Esophagus squamous epithelium (tissue), 5 donors: Measurements from ENCODE around the gene NRCAM. TPM values are rescaled to one million over a fixed set of nuclear protein-coding genes. Genes with fewer than 3 reads are reported as not detected.
"Not testable (repeated sequence)": the region's sequence is repeated elsewhere in the genome, so short reads cannot be mapped to it uniquely, and the experiment has no call there.

ENCODE experiments used
- DNase-seq: peaks from one replicate; lab custom pipeline; 2025; lab: John Stamatoyannopoulos, UW
- H3K27ac ChIP-seq, 4 donors: fragments of 200-600 bp; sonication (generic); one replicate each; pipeline ENCODE4 v1.5.1; 2016 to 2019; ENCODE audit warnings: mild to moderate bottlenecking in 1 of 4
- H3K27me3 ChIP-seq, 4 donors: fragments of 200-600 bp; sonication (generic); 1 replicate in 3 of 4; 2 replicates in 1 of 4; pipeline versions ENCODE4 v1.5.1 to v1.6.0; 2017 to 2021; ENCODE audit warnings: antibody characterized with exemption in 1 of 4
- H3K36me3 ChIP-seq, 3 donors: fragments of 200-600 bp; sonication (generic); one replicate each; pipeline ENCODE4 v1.5.1; 2016 to 2019
- H3K4me1 ChIP-seq, 3 donors: fragments of 200-600 bp; sonication (generic); one replicate each; pipeline ENCODE4 v1.5.1; 2017 to 2019
- H3K4me3 ChIP-seq, 4 donors: fragments of 200-600 bp; sonication (generic); 1 replicate in 3 of 4; 2 replicates in 1 of 4; pipeline ENCODE4 v1.5.1; 2016 to 2019; ENCODE audit warnings: mild to moderate bottlenecking in 2 of 4, moderate library complexity in 1 of 4
- H3K9me3 ChIP-seq, 3 donors: fragments of 200-600 bp; sonication (generic); one replicate each; pipeline ENCODE4 v1.5.1; 2016 to 2019
- POLR2A ChIP-seq, 4 donors: fragments of 450-650 bp; IDR thresholded peaks; one replicate each; pipeline ENCODE4 v1.6.1; 2017; ENCODE audit warnings: antibody characterized with exemption in 4 of 4, mild to moderate bottlenecking in 4 of 4, moderate library complexity in 3 of 4
- WGBS, 2 donors: methylation state at CpG; one replicate each; pipeline ENCODE4 v1.1.5; 2018; 5-methylcytosine and 5-hydroxymethylcytosine counted together
- intact Hi-C: fragments of 100-400 bp; cut with DNase I; formaldehyde crosslinking; loops from one replicate; pipeline ENCODE4 v1.15.0; 2022
- total RNA-seq, 4 donors: library from RNA; depleted of rRNA; stranded (reverse); fragments of >200 nt; gene quantifications; one replicate each; pipeline ENCODE4 v1.1.0, GENCODE V29; 2016
- TF ChIP-seq, protein P1 (sequence below), 6 experiments: fragments of 450-650 bp in 4 of 6; fragments of 200-600 bp in 2 of 6; sonication (generic) in 2 of 6; IDR thresholded peaks; one replicate each; pipeline ENCODE4 v1.5.1; 2016 to 2019; ENCODE audit warnings: antibody characterized with exemption in 6 of 6, mild to moderate bottlenecking in 4 of 6, moderate library complexity in 4 of 6
- donor health status: DM: yes; HTN: yes; CAD: no.

Gene NRCAM
- total RNA-seq, 4 donors from 2014 or later: 1.5 to 9.8 (median 6.3) TPM; not detected in 1

GRCh38 chr7:108265007-108265406 is 191.2 kb downstream of the NRCAM start:
- Histone ChIP-seq H3K9me3 (no peaks in the 10 kb centered on the region), H3K27me3 (peaks cover 0 to 3% (median 0%) of the 10 kb centered on the region in 4 donors), H3K4me3 (no peak overlapping the region), H3K4me1 (no peaks in the 10 kb centered on the region), H3K36me3 (no peaks in the 10 kb centered on the region), H3K27ac (no peak overlapping the region)
- no peak for DNase-seq
- TF ChIP-seq, protein P1, sequence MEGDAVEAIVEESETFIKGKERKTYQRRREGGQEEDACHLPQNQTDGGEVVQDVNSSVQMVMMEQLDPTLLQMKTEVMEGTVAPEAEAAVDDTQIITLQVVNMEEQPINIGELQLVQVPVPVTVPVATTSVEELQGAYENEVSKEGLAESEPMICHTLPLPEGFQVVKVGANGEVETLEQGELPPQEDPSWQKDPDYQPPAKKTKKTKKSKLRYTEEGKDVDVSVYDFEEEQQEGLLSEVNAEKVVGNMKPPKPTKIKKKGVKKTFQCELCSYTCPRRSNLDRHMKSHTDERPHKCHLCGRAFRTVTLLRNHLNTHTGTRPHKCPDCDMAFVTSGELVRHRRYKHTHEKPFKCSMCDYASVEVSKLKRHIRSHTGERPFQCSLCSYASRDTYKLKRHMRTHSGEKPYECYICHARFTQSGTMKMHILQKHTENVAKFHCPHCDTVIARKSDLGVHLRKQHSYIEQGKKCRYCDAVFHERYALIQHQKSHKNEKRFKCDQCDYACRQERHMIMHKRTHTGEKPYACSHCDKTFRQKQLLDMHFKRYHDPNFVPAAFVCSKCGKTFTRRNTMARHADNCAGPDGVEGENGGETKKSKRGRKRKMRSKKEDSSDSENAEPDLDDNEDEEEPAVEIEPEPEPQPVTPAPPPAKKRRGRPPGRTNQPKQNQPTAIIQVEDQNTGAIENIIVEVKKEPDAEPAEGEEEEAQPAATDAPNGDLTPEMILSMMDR (IDR thresholded peaks at IDR 0.05): no peak
- no peak for TF ChIP-seq POLR2A (IDR thresholded peaks at IDR 0.05)
- intact Hi-C loops: no loop called here
- 92 to 94% methylated on average over 2 of the region's 3 CpGs for WGBS, 2 donors

- Histone ChIP-seq H3K4me3 (no peak overlapping the region), H3K36me3 (no peaks in the 10 kb centered on the region), H3K27me3 (peaks cover 0 to 3% (median 0%) of the 10 kb centered on the region in 4 donors), H3K27ac (no peak overlapping the region), H3K4me1 (no peaks in the 10 kb centered on the region), H3K9me3 (no peaks in the 10 kb centered on the region)
- 65 to 83% methylated on average over 3 of the region's 3 CpGs for whole genome bisulfite sequencing, 2 donors
- TF ChIP-seq, protein P1 (IDR thresholded peaks at IDR 0.05): no peak
- TF ChIP-seq POLR2A (IDR thresholded peaks at IDR 0.05): no peak
- DNase-seq: no peak
- intact Hi-C loops: no loop called here
Measured at GRCh38 chr7:108263425-108263824, 192.8 kb downstream of the NRCAM start.

GRCh38 chr7:108261560-108262255 is 194.5 kb downstream of the NRCAM start:
- no peak overlapping the region for H3K27ac ChIP-seq
- WGBS, 2 donors: 71 to 73% methylated on average over 1 of the region's 1 CpG

DNA sequence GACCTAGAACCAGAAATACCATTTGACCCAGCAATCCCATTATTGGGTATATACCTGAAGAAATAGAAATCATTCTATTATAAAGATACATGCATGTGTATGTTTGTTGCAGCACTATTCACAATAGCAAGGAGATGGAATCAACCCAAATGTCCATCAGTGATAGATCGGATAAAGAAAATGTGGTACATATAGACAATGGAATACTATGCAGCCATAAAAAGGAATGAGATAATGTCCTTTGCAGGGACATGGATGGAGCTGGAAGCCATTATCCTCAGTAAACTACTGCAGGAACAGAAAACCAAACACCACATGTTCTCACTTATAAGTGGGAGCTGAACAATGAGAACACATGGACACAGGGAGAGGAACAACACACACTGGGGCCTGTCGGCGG is 196.8 kb downstream of the NRCAM start:
- H3K9me3 ChIP-seq, DNase-seq, H3K27me3 ChIP-seq, H3K4me1 ChIP-seq, H3K27ac ChIP-seq, H3K36me3 ChIP-seq, intact Hi-C loops, H3K4me3 ChIP-seq: not testable (repeated sequence)
- 91 to 97% methylated on average over 3 of the region's 3 CpGs for WGBS, 2 donors

More at GRCh38 chr7:108261560-108262255, 194.5 kb downstream of the NRCAM start:
- intact Hi-C loops: no loop called here
- Histone ChIP-seq H3K36me3 (no peaks in the 10 kb centered on the region), H3K9me3 (no peaks in the 10 kb centered on the region), H3K4me1 (peaks cover 0 to 6% (median 0%) of the 10 kb centered on the region in 3 donors), H3K4me3 (no peak overlapping the region), H3K27me3 (peaks cover 0 to 3% (median 0%) of the 10 kb centered on the region in 4 donors)
- TF ChIP-seq, protein P1 (IDR thresholded peaks at IDR 0.05): no peak
- no peak for TF ChIP-seq POLR2A (IDR thresholded peaks at IDR 0.05)
- no peak for DNase-seq

- no peak overlapping the region for H3K27ac ChIP-seq
- intact Hi-C loops: no loop called here
- WGBS, 2 donors: 35 to 39% methylated on average over 4 of the region's 4 CpGs
- no peak overlapping the region for H3K4me3 ChIP-seq
- no peaks in the 10 kb centered on the region for H3K9me3 ChIP-seq
- H3K36me3 ChIP-seq: no peaks in the 10 kb centered on the region
- TF ChIP-seq, protein P1 (IDR thresholded peaks at IDR 0.05): no peak
- no peak for TF ChIP-seq POLR2A (IDR thresholded peaks at IDR 0.05)
- peaks cover 0 to 6% (median 0%) of the 10 kb centered on the region in 3 donors for H3K4me1 ChIP-seq
- H3K27me3 ChIP-seq: no peaks in the 10 kb centered on the region
- DNase-seq: no peak
Measured at GRCh38 chr7:108257954-108258353, 198.3 kb downstream of the NRCAM start.
